Osteoblast (primary cell): Measurements from ENCODE around the gene IGF2R. TPM values are rescaled to one million over a fixed set of nuclear protein-coding genes. Genes with fewer than 3 reads are reported as not detected.

Experiments used
- DNase-seq: peaks from one replicate; pipeline ENCODE4 v3.0.0; 2011; ENCODE audit warnings: low spot score, mixed read lengths; ENCODE audit not compliant: insufficient read length; ENCODE audit errors: missing footprints
- H2AFZ ChIP-seq: 2 replicates; pipeline ENCODE4 v1.6.0; 2011; ENCODE audit warnings: mild to moderate bottlenecking, low read length
- H3K27ac ChIP-seq: 2 replicates; pipeline ENCODE4 v1.5.1; 2011; ENCODE audit warnings: mild to moderate bottlenecking, low read depth, low read length, moderate library complexity
- H3K27me3 ChIP-seq: 2 replicates; pipeline ENCODE4 v1.6.0; 2012; ENCODE audit warnings: mild to moderate bottlenecking, control low read depth, inconsistent platforms, low read length, moderate library complexity; ENCODE audit not compliant: insufficient read depth
- H3K36me3 ChIP-seq: 2 replicates; pipeline ENCODE4 v1.5.1; 2011; ENCODE audit warnings: mild to moderate bottlenecking, low read length, control low read depth, moderate library complexity; ENCODE audit not compliant: insufficient read depth
- H3K4me1 ChIP-seq: 2 replicates; pipeline ENCODE4 v1.5.1; 2011; ENCODE audit warnings: mild to moderate bottlenecking, low read length, control low read depth, moderate library complexity; ENCODE audit not compliant: insufficient read depth
- H3K4me2 ChIP-seq: 2 replicates; pipeline ENCODE4 v1.6.0; 2011; ENCODE audit warnings: mild to moderate bottlenecking, low read length; ENCODE audit not compliant: insufficient read depth
- H3K4me3 ChIP-seq: fragments of 200-600 bp; sonication (generic); 3 replicates; pipeline ENCODE4 v1.5.1; 2012; ENCODE audit warnings: mild to moderate bottlenecking, low read length, inconsistent platforms; ENCODE audit not compliant: insufficient read depth
- H3K79me2 ChIP-seq: 2 replicates; pipeline ENCODE4 v1.6.0; 2012; ENCODE audit warnings: mild to moderate bottlenecking, low read length, control low read depth, inconsistent platforms; ENCODE audit not compliant: insufficient read depth
- H3K9me3 ChIP-seq: 2 replicates; pipeline ENCODE4 v1.5.1; 2011; ENCODE audit warnings: low read depth, low read length, control low read depth
- H4K20me1 ChIP-seq: 2 replicates; pipeline ENCODE4 v1.6.0; 2012; ENCODE audit warnings: mild to moderate bottlenecking, low read length, control low read depth; ENCODE audit not compliant: insufficient read depth
- total RNA-seq: library from RNA; depleted of rRNA; stranded (reverse); fragments of >200 nt; gene quantifications from 2 replicates; pipeline ENCODE4 v1.2.3, GENCODE V29; 2012
- TF ChIP-seq, protein P1 (sequence below): IDR thresholded peaks from 2 replicates; pipeline ENCODE4 v1.5.1; 2011; ENCODE audit warnings: mild to moderate bottlenecking, low read depth, low read length, moderate library complexity; ENCODE audit errors: extremely low read depth

IGF2R gene
- total RNA-seq, 1 donor, result 174 TPM

DNA sequence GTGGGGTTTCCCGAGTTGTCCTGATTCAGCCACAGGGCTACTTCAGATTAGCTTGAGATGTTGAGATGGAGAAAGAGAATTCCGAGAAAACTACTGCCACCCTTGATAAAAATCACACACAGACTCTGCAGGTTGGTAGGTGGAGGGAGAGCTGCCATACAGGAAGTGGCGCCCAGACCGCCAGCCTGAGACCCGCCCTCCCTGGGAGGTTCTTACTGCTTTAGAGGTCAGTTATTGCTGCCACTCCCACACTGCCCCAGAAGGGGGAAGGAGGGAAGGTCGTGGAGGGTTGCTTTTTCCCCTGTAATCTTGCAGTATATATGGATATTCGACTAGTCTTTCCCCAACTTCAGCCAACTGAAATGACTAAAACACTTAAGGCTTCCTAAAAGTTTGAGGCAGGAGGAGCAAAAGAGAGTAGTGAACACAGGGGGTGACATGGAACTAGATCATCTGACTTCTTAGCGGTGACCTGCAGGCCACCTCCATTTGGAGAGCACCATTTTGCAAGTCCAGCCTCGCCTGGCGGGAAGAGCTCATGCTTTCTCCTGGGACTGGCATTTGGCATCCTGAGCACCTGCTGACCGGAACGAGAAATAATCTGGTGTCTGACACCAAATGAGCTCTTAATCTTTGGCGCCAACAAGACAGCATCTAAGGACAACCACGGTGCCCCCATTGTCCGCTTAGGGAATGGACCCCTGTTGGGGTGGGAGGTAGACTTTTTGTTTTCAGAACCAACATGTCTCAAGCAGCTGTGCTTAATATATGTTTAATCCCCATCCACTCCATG, 117.0 kb downstream of the IGF2R start:
- Histone ChIP-seq H3K36me3 (peaks cover 61% of the 10 kb centered on the region), H3K4me2 (no peak overlapping the region), H3K27ac (no peak overlapping the region), H4K20me1 (no peaks in the 10 kb centered on the region), H3K4me1 (peaks cover 7% of the 10 kb centered on the region), H3K79me2 (no peaks in the 10 kb centered on the region), H2AFZ (no peak overlapping the region), H3K9me3 (no peaks in the 10 kb centered on the region), H3K27me3 (no peaks in the 10 kb centered on the region), H3K4me3 (no peak overlapping the region)
- DNase-seq, result peak; percentile 58
- TF ChIP-seq, protein P1, sequence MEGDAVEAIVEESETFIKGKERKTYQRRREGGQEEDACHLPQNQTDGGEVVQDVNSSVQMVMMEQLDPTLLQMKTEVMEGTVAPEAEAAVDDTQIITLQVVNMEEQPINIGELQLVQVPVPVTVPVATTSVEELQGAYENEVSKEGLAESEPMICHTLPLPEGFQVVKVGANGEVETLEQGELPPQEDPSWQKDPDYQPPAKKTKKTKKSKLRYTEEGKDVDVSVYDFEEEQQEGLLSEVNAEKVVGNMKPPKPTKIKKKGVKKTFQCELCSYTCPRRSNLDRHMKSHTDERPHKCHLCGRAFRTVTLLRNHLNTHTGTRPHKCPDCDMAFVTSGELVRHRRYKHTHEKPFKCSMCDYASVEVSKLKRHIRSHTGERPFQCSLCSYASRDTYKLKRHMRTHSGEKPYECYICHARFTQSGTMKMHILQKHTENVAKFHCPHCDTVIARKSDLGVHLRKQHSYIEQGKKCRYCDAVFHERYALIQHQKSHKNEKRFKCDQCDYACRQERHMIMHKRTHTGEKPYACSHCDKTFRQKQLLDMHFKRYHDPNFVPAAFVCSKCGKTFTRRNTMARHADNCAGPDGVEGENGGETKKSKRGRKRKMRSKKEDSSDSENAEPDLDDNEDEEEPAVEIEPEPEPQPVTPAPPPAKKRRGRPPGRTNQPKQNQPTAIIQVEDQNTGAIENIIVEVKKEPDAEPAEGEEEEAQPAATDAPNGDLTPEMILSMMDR, result no peak

DNA sequence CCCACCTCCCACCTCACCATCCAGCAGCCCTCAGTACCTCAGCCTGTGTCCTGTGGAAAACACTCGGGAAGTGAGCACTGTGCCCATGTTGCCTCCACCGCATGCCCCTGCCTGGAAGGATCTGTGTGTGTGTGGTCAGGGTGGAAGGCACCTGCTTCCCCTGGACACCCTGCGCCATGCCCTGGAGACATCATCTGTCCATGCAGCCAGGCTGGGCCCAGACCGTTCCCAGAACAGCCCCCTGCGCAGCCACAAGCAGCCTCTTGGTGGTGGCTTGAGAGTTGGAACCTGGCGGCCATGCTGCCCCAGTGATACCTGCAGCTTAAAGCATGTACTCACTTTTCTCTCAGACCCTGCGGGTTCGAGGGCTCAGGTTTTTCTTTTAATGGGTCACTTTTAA, 117.9 kb downstream of the IGF2R start:
- Histone ChIP-seq H3K4me2 (no peak overlapping the region), H3K36me3 (peaks cover 59% of the 10 kb centered on the region)

DNA sequence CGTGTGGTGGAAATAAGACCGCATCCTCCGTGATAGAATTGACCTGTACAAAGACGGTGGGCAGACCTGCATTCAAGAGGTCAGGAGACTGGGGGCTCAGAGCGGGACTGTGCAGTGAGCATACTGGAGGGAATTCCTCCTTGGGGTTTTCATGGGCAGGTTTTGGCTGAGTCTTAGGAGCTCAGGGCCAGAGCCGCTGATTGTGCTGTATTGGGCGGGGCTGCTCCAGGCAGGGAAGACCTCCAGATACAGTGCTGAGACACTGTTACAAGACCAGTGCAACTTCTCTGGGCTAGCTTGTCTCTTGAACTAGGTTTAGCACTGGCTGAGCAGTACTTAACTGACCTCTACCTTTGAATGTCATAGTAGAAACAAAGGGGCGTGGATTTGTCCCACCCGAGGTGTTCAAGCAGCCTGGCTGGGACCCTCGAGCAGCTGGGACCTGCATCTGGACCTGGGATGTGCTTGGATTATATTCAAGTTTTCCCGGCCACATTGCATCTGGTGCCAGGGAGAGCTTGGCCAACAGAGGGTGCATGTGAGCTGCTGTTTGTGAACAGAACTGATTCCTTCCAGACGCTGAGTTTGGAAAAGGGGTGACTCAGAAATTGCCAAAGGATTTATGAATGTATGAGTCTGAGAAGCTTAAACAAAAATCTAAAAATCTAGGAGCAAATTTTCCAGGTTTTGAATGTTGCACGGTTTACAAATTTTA, 119.3 kb downstream of the IGF2R start:
- Histone ChIP-seq H3K9me3 (no peaks in the 10 kb centered on the region), H3K27ac (peak overlapping the region; percentile 77), H2AFZ (no peak overlapping the region), H4K20me1 (no peaks in the 10 kb centered on the region), H3K4me2 (no peak overlapping the region), H3K36me3 (peaks cover 62% of the 10 kb centered on the region), H3K27me3 (no peaks in the 10 kb centered on the region), H3K4me3 (no peak overlapping the region), H3K4me1 (peaks cover 7% of the 10 kb centered on the region), H3K79me2 (no peaks in the 10 kb centered on the region)
- TF ChIP-seq, protein P1, result peak; percentile 99
- DNase-seq, result peak; percentile 98

More for the DNA sequence above, 117.9 kb downstream of the IGF2R start:
- Histone ChIP-seq H3K9me3 (no peaks in the 10 kb centered on the region), H2AFZ (no peak overlapping the region), H3K27me3 (no peaks in the 10 kb centered on the region), H3K79me2 (no peaks in the 10 kb centered on the region), H4K20me1 (no peaks in the 10 kb centered on the region), H3K4me1 (peaks cover 7% of the 10 kb centered on the region), H3K4me3 (no peak overlapping the region), H3K27ac (no peak overlapping the region)
- TF ChIP-seq, protein P1, result no peak
- DNase-seq, result no peak
